Forelimb muscle (tissue), 1 donor: ENCODE data around the gene ERC1. TPM values are rescaled to one million over a fixed set of nuclear protein-coding genes. Genes with fewer than 3 reads are reported as not detected.
A peak's percentile ranks its signal among the peaks of the same experiment; 100 is the strongest.
"Not testable (repeated sequence)": the region's sequence is repeated elsewhere in the genome, so short reads cannot be mapped to it uniquely, and the experiment has no call there.

Experiments
- DNase-seq: peaks from one replicate; pipeline ENCODE4 v3.0.0-alpha.2; 2013; ENCODE audit warnings: low read depth
- polyA plus RNA-seq: library from polyadenylated mRNA; unstranded; fragments of 120-200 nt; gene quantifications from one replicate; pipeline ENCODE4 v1.2.1, GENCODE V29; 2013; ENCODE audit not compliant: insufficient read length

The ERC1 gene
- polyA plus RNA-seq, 1 donor: 20.4 TPM

GRCh38 chr12:1350055-1350933 is 359.3 kb downstream of the ERC1 start:
- DNase-seq: no peak

- DNase-seq: no peak
These were observed 359.9 kb downstream of the ERC1 start for GRCh38 chr12:1350934-1351240.

GRCh38 chr12:1351926-1352325 is 360.9 kb downstream of the ERC1 start:
- no peak for DNase-seq

GRCh38 chr12:1353451-1353850 is 362.4 kb downstream of the ERC1 start:
- no peak for DNase-seq

GRCh38 chr12:1355396-1355795 is 364.4 kb downstream of the ERC1 start:
- DNase-seq: no peak

GRCh38 chr12:1355871-1356270 is 364.8 kb downstream of the ERC1 start:
- DNase-seq: not testable (repeated sequence)

- no peak for DNase-seq
These were observed 365.3 kb downstream of the ERC1 start for GRCh38 chr12:1356285-1356684.

GRCh38 chr12:1357171-1357570 is 366.1 kb downstream of the ERC1 start:
- no peak for DNase-seq

- DNase-seq: no peak
These were observed 366.7 kb downstream of the ERC1 start for GRCh38 chr12:1357711-1358110.

GRCh38 chr12:1360441-1361210 is 369.6 kb downstream of the ERC1 start:
- no peak for DNase-seq

GRCh38 chr12:1362143-1362662 is 371.2 kb downstream of the ERC1 start:
- DNase-seq: no peak

GRCh38 chr12:1365703-1366102 is 374.7 kb downstream of the ERC1 start:
- DNase-seq: no peak

GRCh38 chr12:1367331-1368291 is 376.6 kb downstream of the ERC1 start:
- DNase-seq: no peak

GRCh38 chr12:1369460-1369859 is 378.4 kb downstream of the ERC1 start:
- DNase-seq: no peak

- no peak for DNase-seq
These were observed 379.0 kb downstream of the ERC1 start for GRCh38 chr12:1369938-1370500.

- DNase-seq: peak; percentile 57
These were observed 383.1 kb downstream of the ERC1 start for GRCh38 chr12:1373901-1374735.

GRCh38 chr12:1375323-1375722 is 384.3 kb downstream of the ERC1 start:
- DNase-seq: no peak

GRCh38 chr12:1377117-1377516 is 386.1 kb downstream of the ERC1 start:
- no peak for DNase-seq

- no peak for DNase-seq
These were observed 386.7 kb downstream of the ERC1 start for GRCh38 chr12:1377681-1378080.

- no peak for DNase-seq
These were observed 389.3 kb downstream of the ERC1 start for GRCh38 chr12:1380171-1380851.
